HCT116 (cell line): ENCODE results near the gene STKLD1. TPM values are rescaled to one million over a fixed set of nuclear protein-coding genes. Genes with fewer than 3 reads are reported as not detected.

Source experiments
- ATAC-seq: fragments of 200-7000 bp; cut with Tn5 transposase; 2 replicates; pipeline ENCODE4 v1.9.1; 2020; ENCODE audit warnings: mild to moderate bottlenecking, moderate library complexity
- BruUV-seq: library from RNA; stranded (reverse); fragments of 400-500 nt; replicated peaks from 2 replicates; lab custom pipeline; 2021; lab: Mats Ljungman, UMichigan
- CTCF ChIA-PET: fragments of 300-600 bp; sonication (Branson Sonifier 250); formaldehyde crosslinking; loops from one replicate; lab custom pipeline; 2021; ENCODE audit warnings: antibody characterized with exemption; lab: Charles Lee
- POLR2A ChIA-PET: fragments of 300-600, 350-600 bp; sonication (Branson Sonifier 250); formaldehyde crosslinking; loops from one replicate; lab custom pipeline; 2021; ENCODE audit warnings: antibody characterized with exemption; lab: Charles Lee
- RAD21 ChIA-PET, 2 experiments: fragments of 300-600 bp; sonication (Branson Sonifier 250); formaldehyde crosslinking; loops; one replicate each; lab custom pipeline; 2023; ENCODE audit warnings: low total read pairs in 2 of 2; ENCODE audit not compliant: uncharacterized antibody in 2 of 2, unreplicated experiment in 2 of 2, low non-redundant PET in 1 of 2; lab: Charles Lee
- DNase-seq: peaks from one replicate; pipeline ENCODE4 v3.0.0-alpha.2; 2010; ENCODE audit warnings: low read depth, low spot score
- H2AFZ ChIP-seq: fragments of 200-600 bp; shearing (Covaris generic), sonication (generic); 2 replicates; pipeline ENCODE4 v1.6.1; 2017; ENCODE audit warnings: low read depth, mixed run types, mixed read lengths, antibody characterized with exemption, low read length; ENCODE audit not compliant: poor library complexity, severe bottlenecking
- H3K27ac ChIP-seq: 2 replicates; pipeline ENCODE4 v1.5.1; 2012; ENCODE audit warnings: low read depth, low read length
- H3K27me3 ChIP-seq: fragments of 200-600 bp; sonication (generic); 2 replicates; pipeline ENCODE4 v1.6.1; 2016; ENCODE audit warnings: mixed run types, low read length, mixed read lengths; ENCODE audit not compliant: insufficient read depth
- H3K36me3 ChIP-seq, 2 experiments: fragments of 200-500 bp in 1 of 2; fragments of 200-600 bp in 1 of 2; sonication (Bioruptor generic) in 1 of 2; sonication (generic) in 1 of 2; 2 replicates each; pipeline versions ENCODE4 v1.5.1 to v1.6.1; 2014 to 2016; ENCODE audit warnings: low read length in 2 of 2, inconsistent platforms in 1 of 2, mixed read lengths in 1 of 2, mixed run types in 1 of 2; ENCODE audit not compliant: insufficient read depth in 2 of 2, control insufficient read depth in 1 of 2
- H3K4me1 ChIP-seq, 2 experiments: fragments of 200-600 bp in 1 of 2; sonication (generic) in 1 of 2; 2 replicates each; pipeline versions ENCODE4 v1.5.1 to v1.6.1; 2012 to 2017; ENCODE audit warnings: low read length in 2 of 2, inconsistent platforms in 1 of 2, mild to moderate bottlenecking in 1 of 2, mixed read lengths in 1 of 2, mixed run types in 1 of 2, moderate library complexity in 1 of 2; ENCODE audit not compliant: insufficient read depth in 2 of 2, control insufficient read depth in 1 of 2
- H3K4me2 ChIP-seq: fragments of 200-600 bp; sonication (generic); 2 replicates; pipeline ENCODE4 v1.6.1; 2017; ENCODE audit warnings: mixed run types, low read length, mixed read lengths
- H3K4me3 ChIP-seq, 2 experiments: fragments of 200-600 bp in 1 of 2; sonication (generic) in 1 of 2; replicated peaks in 1 of 2; 2 replicates each; pipeline ENCODE4 v1.5.1; 2011 to 2016; ENCODE audit warnings: low read length in 2 of 2, control low read depth in 1 of 2, low read depth in 1 of 2, mild to moderate bottlenecking in 1 of 2, mixed read lengths in 1 of 2, mixed run types in 1 of 2
- H3K79me2 ChIP-seq: fragments of 200-600 bp; sonication (generic); 2 replicates; pipeline ENCODE4 v1.6.1; 2017; ENCODE audit warnings: mild to moderate bottlenecking, mixed run types, low read length, moderate library complexity, mixed read lengths; ENCODE audit not compliant: insufficient read depth
- H3K9ac ChIP-seq: fragments of 200-600 bp; sonication (generic); 2 replicates; pipeline ENCODE4 v1.6.1; 2016; ENCODE audit warnings: low read length, mixed read lengths
- H3K9me2 ChIP-seq: fragments of 200-600 bp; sonication (generic), shearing (Covaris generic); 2 replicates; pipeline ENCODE4 v1.6.1; 2017; ENCODE audit warnings: mixed run types, mild to moderate bottlenecking, moderate library complexity; ENCODE audit not compliant: insufficient read depth
- H3K9me3 ChIP-seq, 2 experiments: fragments of 200-500 bp in 1 of 2; fragments of 200-600 bp in 1 of 2; sonication (Bioruptor generic) in 1 of 2; sonication (generic) in 1 of 2; 2 replicates each; pipeline ENCODE4 v1.6.1; 2014 to 2017; ENCODE audit warnings: low read length in 2 of 2, mixed read lengths in 2 of 2, inconsistent platforms in 1 of 2, low read depth in 1 of 2, mild to moderate bottlenecking in 1 of 2, mixed run types in 1 of 2, moderate library complexity in 1 of 2; ENCODE audit not compliant: control insufficient read depth in 1 of 2, insufficient read depth in 1 of 2
- H4K20me1 ChIP-seq: fragments of 200-600 bp; sonication (generic), shearing (Covaris generic); 2 replicates; pipeline ENCODE4 v1.6.1; 2017; ENCODE audit warnings: mixed run types, mild to moderate bottlenecking, moderate library complexity; ENCODE audit not compliant: insufficient read depth
- ELF1 ChIP-seq: IDR thresholded peaks from 2 replicates; pipeline ENCODE4 v1.6.1; 2012; ENCODE audit warnings: low read depth, borderline replicate concordance
- POLR2AphosphoS5 ChIP-seq: IDR thresholded peaks from 2 replicates; pipeline ENCODE4 v1.6.1; 2011; ENCODE audit warnings: mild to moderate bottlenecking, low read depth, low read length, moderate library complexity
- RAD21 ChIP-seq: IDR thresholded peaks from 2 replicates; pipeline ENCODE4 v1.6.1; 2012; ENCODE audit warnings: low read depth, mild to moderate bottlenecking
- SP1 ChIP-seq: IDR thresholded peaks from 2 replicates; pipeline ENCODE4 v1.6.1; 2012; ENCODE audit warnings: low read depth
- SRF ChIP-seq: IDR thresholded peaks from 2 replicates; pipeline ENCODE4 v1.6.1; 2012; ENCODE audit warnings: low read depth
- TCF7L2 ChIP-seq: IDR thresholded peaks from 2 replicates; pipeline ENCODE4 v1.7.0; 2011; ENCODE audit warnings: borderline replicate concordance, inconsistent platforms; ENCODE audit not compliant: insufficient read depth, insufficient read length; ENCODE audit errors: extremely low read depth
- YY1 ChIP-seq: IDR thresholded peaks from 2 replicates; pipeline ENCODE4 v1.6.1; 2011; ENCODE audit warnings: low read length, low read depth, moderate library complexity, mild to moderate bottlenecking; ENCODE audit not compliant: insufficient replicate concordance; ENCODE audit errors: extremely low read depth
- ZFX ChIP-seq: fragments of 450-650 bp; IDR thresholded peaks from 2 replicates; pipeline ENCODE4 v1.6.1; 2017
- ZNF274 ChIP-seq: fragments of 200-500 bp; sonication (Bioruptor generic); IDR thresholded peaks from 2 replicates; pipeline ENCODE4 v1.6.1; 2014; ENCODE audit warnings: mild to moderate bottlenecking, low read depth, low read length, inconsistent platforms
- intact Hi-C: fragments of 100-400 bp; cut with micrococcal nuclease; formaldehyde crosslinking; loops from 2 replicates; pipeline ENCODE4 v1.10.0; 2022
- total RNA-seq: library from RNA; stranded (reverse); gene quantifications from one replicate; pipeline ENCODE4 v1.2.1, GENCODE V29; 2021; ENCODE audit not compliant: unreplicated experiment
- TF ChIP-seq, protein P1 (sequence below): IDR thresholded peaks from 2 replicates; pipeline ENCODE4 v1.6.1; 2012
- TF ChIP-seq, protein P2 (sequence below), 3 experiments: fragments of 200-600 bp in 1 of 3; sonication (generic) in 1 of 3; IDR thresholded peaks in 2 of 3; conservative IDR thresholded peaks in 1 of 3; 2 replicates each; pipeline ENCODE4 v1.5.1; 2012 to 2017; ENCODE audit warnings: low read depth in 2 of 3, low read length in 2 of 3, antibody characterized with exemption in 1 of 3, borderline replicate concordance in 1 of 3, control low read depth in 1 of 3, mild to moderate bottlenecking in 1 of 3, mixed read lengths in 1 of 3, mixed run types in 1 of 3, moderate library complexity in 1 of 3; ENCODE audit not compliant: insufficient read depth in 1 of 3
- TF ChIP-seq, protein P3 (sequence below): IDR thresholded peaks from 2 replicates; pipeline ENCODE4 v1.6.1; 2012; ENCODE audit warnings: low read depth

STKLD1 gene
- total RNA-seq, 1 experiment from 2014 or later: 0.37 TPM

DNA sequence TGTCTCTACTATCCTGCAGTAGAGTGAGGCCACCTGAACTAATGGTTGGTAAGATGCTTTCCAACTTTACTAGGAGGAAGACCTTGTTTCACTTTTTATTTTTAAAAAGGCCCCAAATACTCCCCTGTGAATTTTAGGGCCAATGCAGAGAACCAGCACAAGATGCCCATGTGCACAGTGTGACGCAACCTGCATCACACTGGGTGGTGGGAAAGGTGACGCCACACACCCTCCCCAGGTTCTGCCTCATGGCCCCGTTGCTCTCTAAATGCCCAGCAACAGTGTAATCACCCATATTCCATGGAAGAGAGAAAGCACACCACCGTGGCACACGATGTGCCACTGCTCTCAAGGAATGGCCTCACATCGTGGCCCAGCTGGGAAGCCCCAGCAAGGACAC, 6.7 kb upstream of the STKLD1 start:
- Histone ChIP-seq H3K9me2 (no peaks in the 10 kb centered on the region), H3K4me2 (no peak overlapping the region), H3K79me2 (peaks cover 84% of the 10 kb centered on the region), H2AFZ (no peak overlapping the region), H3K27me3 (no peaks in the 10 kb centered on the region), H3K4me1 (peaks cover 0 to 2% of the 10 kb centered on the region in 2 experiments; a peak in 2 of 4 replicates), H3K36me3 (peaks cover 31 to 54% of the 10 kb centered on the region in 2 experiments; a peak in 3 of 4 replicates), H4K20me1 (peaks cover 9% of the 10 kb centered on the region; the same call in 1 of the 2 replicates), H3K4me3 (no peak overlapping the region), H3K9ac (no peak overlapping the region), H3K27ac (no peak overlapping the region), H3K9me3 (no peaks in the 10 kb centered on the region)
- intact Hi-C loops: no loop called here
- ChIA-PET CTCF (no interaction called here), RAD21 (no interaction called here), POLR2A (no interaction called here)
- no peak for TF ChIP-seq ZFX
- TF ChIP-seq RAD21: no peak
- no peak for TF ChIP-seq POLR2AphosphoS5
- TF ChIP-seq, protein P1, sequence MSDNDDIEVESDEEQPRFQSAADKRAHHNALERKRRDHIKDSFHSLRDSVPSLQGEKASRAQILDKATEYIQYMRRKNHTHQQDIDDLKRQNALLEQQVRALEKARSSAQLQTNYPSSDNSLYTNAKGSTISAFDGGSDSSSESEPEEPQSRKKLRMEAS: no peak
- no peak for TF ChIP-seq SRF
- TF ChIP-seq ZNF274: no peak
- no peak for TF ChIP-seq ELF1
- TF ChIP-seq, protein P2, sequence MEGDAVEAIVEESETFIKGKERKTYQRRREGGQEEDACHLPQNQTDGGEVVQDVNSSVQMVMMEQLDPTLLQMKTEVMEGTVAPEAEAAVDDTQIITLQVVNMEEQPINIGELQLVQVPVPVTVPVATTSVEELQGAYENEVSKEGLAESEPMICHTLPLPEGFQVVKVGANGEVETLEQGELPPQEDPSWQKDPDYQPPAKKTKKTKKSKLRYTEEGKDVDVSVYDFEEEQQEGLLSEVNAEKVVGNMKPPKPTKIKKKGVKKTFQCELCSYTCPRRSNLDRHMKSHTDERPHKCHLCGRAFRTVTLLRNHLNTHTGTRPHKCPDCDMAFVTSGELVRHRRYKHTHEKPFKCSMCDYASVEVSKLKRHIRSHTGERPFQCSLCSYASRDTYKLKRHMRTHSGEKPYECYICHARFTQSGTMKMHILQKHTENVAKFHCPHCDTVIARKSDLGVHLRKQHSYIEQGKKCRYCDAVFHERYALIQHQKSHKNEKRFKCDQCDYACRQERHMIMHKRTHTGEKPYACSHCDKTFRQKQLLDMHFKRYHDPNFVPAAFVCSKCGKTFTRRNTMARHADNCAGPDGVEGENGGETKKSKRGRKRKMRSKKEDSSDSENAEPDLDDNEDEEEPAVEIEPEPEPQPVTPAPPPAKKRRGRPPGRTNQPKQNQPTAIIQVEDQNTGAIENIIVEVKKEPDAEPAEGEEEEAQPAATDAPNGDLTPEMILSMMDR (IDR thresholded peaks at IDR 0.05 in 2 of 3, conservative IDR thresholded peaks at IDR 0.05 in 1 of 3; ENCODE audit: borderline replicate concordance in 1 of 3, insufficient read depth in 1 of 3, low read depth in 2 of 3, low read length in 2 of 3): no peak
- TF ChIP-seq YY1: no peak
- TF ChIP-seq, protein P3, sequence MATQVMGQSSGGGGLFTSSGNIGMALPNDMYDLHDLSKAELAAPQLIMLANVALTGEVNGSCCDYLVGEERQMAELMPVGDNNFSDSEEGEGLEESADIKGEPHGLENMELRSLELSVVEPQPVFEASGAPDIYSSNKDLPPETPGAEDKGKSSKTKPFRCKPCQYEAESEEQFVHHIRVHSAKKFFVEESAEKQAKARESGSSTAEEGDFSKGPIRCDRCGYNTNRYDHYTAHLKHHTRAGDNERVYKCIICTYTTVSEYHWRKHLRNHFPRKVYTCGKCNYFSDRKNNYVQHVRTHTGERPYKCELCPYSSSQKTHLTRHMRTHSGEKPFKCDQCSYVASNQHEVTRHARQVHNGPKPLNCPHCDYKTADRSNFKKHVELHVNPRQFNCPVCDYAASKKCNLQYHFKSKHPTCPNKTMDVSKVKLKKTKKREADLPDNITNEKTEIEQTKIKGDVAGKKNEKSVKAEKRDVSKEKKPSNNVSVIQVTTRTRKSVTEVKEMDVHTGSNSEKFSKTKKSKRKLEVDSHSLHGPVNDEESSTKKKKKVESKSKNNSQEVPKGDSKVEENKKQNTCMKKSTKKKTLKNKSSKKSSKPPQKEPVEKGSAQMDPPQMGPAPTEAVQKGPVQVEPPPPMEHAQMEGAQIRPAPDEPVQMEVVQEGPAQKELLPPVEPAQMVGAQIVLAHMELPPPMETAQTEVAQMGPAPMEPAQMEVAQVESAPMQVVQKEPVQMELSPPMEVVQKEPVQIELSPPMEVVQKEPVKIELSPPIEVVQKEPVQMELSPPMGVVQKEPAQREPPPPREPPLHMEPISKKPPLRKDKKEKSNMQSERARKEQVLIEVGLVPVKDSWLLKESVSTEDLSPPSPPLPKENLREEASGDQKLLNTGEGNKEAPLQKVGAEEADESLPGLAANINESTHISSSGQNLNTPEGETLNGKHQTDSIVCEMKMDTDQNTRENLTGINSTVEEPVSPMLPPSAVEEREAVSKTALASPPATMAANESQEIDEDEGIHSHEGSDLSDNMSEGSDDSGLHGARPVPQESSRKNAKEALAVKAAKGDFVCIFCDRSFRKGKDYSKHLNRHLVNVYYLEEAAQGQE: no peak
- no peak for TF ChIP-seq TCF7L2
- no peak for TF ChIP-seq SP1
- no peak for DNase-seq
- no peak for ATAC-seq
- no TSS peak for BruUV-seq
